Parietal lobe (tissue), 2 donors: ENCODE results near the gene CNPY2. TPM values are rescaled to one million over a fixed set of nuclear protein-coding genes. Genes with fewer than 3 reads are reported as not detected.

Source experiments
- small RNA-seq: library from RNA; depleted of rRNA; stranded (forward); fragments of <200 nt; gene quantifications from one replicate; pipeline ENCODE3, GENCODE V24; 2014; ENCODE audit warnings: low replicate concordance
- total RNA-seq: library from RNA; depleted of rRNA; stranded (reverse); fragments of >200 nt; gene quantifications from one replicate; pipeline ENCODE4 v1.2.3, GENCODE V29; 2014

CNPY2 gene
- total RNA-seq = 51.6 TPM

DNA sequence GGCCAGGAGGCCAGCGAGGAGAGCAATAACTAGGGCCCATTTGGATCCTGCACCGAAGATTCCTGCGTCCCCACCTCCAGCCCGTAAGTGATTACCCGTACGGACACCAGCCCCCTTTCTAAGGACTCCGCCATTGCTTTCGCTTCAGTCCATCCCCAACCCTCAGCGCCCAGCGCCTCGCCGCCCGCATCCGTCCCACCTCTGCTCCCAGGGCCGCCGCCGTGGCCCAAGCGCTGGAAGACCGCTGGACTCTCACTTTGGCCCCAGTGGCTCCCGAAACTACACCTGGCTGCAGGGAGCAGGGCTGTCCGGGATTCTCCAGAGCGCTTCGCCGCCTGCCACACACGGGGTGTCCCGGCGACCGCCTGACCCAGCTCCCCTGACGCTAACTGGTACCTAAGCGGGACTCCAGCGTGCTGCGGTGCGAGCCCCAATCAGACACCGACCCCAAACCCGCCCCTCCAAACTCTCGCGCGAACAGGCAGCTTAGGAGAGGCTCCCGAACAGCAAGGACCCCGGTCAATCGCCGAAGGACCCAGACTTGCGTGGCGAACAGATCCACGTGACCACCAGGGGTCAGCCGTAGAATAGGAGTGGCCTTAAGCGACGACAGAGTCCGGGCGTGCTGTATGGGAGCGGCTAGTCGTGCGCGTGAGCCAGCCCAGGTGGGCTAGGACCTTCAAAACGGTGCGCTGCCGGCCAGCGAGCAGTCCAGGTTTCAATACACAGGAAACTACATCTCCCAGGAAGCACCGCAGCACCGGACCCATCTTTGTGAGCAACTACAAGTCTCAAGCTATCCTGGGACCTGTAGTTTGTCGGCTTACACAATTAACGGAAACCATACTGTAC, at the start of gene CNPY2:
Gene CNPY2, minus strand, starts transcription at position 367 of the 852 bp plus-strand sequence. CDS start 771 bp downstream, outside the sequence.

DNA sequence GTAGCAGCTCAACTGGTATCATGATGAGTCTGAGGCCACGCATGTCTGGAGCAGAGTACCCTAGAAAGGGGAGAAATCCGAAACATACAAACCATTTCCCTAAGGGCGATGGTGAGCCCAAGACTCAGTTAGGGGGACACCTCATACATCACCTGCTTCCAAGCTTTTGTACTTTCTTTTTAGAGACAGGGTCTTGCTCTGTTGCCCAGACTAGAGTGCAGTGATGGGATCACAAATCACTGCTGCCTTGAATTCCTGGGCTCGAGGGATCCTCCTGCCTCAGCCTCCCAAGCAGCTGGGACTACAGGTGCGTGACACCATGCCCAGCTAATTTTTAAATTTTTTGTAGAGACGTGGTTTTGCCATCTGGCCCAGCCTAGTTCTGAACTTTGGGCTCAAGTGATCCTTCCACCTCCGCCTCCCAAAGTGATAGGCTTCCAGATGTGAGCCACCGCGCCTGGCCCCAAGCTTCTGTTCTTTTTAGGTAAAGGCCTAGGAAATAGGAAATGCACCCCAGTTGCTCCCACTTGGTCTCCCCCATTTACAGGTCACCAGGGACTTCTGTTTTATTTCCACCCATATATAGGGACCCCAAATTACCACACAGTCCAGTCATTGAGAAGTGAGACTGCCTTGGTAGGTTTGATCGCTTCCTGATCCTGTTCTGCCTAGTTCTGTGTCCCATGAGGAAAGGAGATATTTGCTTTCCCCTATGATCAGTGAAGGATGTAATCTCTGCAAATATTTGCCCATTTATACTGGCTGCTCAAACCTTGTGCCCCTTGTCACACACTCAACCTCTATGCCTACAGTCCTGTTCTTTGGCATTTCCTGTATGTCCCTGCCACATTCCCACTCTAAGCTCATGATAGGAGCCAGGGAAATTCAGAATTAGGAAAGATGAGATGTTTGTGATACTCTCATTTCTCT, 46.6 kb upstream of the CNPY2 start, which contains the start of gene APOF:
Gene APOF, minus strand, starts transcription at position 728 of the 930 bp plus-strand sequence. Its CDS starts 112 bp downstream, at position 616.

DNA sequence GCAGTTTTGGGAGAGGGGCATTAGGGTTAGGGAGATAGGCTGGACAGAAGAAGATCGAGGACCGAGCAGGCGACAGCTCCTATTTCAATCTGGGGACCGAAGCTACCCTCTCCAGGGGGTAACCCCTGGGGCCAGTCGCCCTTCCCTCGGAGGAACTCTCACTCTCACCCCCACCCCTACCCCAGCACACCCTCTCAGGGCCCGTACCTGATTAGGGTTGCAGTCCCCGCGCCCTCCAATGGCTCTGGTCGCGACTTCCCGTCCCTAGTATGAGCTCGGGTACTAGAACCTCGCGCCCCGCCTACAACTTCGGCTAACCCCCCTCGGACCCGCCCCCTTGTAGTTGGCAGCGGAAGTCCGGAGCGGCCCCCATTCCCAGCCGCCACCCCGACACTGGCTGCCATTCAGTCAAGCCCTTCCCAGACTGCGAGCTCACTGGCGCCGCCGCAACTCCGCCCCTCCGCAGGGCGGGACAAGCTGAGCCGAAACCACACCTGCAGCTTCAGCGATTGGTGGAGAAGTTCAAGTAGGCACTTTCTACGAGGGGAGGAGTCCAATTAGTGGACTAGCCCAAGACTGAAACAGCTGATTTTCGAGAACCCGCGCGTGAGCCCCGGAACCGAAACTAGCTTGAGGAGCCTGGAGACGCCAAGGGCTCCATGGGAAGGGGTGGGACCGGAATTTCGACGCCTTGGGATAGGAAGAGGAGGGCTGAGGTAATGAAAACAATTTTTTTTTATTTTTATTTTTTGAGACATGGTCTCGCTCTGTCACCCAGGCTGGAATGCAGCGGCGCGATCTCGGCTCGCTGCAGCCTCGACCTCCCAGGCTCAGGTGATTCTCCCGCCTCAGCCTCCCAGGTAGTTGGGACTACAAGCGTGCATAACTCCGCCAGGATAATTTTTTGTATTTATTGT, 44.3 kb upstream of the CNPY2 start, which contains the start of gene STAT2:
Gene STAT2, minus strand, starts transcription at position 257 of the 917 bp plus-strand sequence. CDS start 3,536 bp downstream, outside the sequence.

DNA sequence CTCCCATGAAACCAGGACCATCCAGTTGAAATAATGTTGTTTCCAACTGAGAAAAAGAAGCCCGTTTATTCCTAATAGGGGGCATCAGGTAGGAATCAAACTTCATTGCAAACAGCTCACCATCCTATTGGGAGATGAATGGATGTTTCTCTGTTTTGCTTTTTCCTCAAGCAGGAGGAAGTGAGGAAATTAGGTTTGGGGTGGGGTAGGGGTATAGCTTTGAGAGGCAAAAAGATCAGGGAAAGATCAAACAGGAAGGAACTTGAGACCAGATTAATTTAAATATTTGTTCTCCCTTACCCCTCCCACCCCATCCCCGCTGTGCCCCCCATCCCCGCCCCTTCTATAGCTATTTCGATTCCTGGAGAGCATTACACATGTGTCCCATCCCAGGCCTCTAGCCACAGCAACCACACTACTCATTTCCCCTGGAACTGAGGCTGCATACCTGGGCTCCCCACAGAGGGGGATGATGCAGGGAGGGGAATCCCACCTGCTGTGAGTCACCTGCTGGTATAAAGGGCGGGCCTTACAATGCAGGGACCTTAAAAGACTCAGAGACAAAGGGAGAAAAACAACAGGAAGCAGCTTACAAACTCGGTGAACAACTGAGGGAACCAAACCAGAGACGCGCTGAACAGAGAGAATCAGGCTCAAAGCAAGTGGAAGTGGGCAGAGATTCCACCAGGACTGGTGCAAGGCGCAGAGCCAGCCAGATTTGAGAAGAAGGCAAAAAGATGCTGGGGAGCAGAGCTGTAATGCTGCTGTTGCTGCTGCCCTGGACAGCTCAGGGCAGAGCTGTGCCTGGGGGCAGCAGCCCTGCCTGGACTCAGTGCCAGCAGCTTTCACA, 22.7 kb upstream of the CNPY2 start, which contains the start of gene IL23A:
Gene IL23A, plus strand, starts transcription at position 577 of the 850 bp plus-strand sequence. Its CDS starts 161 bp downstream, at position 738.

DNA sequence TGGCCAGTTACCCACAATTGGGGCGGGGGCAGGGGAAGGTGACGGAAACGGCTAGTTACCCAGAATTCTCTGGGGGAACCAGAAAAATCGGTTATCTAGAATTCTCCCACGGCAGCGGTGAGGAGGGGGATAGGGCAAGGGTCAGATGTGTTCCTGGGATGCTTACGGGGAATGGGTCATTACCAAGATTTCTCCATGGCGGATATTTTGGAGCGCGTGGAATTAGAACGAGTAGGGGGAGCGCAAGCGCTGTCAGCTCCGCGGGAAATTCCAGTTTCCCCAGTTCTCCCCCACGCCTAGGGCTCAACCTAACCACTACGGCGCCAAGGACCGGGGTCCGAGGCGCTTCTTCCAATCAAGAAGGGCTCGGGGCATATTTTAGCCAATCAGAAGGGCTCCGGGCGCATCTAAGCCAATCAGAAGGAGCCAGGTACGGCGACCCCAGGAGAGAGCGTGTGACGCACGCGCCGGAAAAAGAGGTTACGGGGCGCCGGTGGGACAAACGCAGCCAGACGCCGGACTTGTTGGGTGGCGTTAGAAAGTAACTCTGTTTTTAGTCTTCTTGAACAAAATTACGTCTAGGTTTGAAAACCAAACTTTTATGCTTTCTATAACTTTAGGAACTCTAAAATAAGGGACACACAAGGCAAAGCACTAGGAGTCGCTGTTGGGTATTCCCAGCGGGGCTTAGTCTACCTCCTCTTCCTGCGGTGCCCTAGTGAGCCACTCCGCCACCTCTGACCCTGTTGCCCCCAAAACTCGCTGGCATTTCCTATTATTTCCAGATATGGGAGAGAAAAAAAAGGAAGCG, 18.1 kb upstream of the CNPY2 start, which contains the start of gene PAN2:
Gene PAN2, minus strand, starts transcription at position 322 of the 811 bp plus-strand sequence. CDS start 906 bp downstream, outside the sequence.

DNA sequence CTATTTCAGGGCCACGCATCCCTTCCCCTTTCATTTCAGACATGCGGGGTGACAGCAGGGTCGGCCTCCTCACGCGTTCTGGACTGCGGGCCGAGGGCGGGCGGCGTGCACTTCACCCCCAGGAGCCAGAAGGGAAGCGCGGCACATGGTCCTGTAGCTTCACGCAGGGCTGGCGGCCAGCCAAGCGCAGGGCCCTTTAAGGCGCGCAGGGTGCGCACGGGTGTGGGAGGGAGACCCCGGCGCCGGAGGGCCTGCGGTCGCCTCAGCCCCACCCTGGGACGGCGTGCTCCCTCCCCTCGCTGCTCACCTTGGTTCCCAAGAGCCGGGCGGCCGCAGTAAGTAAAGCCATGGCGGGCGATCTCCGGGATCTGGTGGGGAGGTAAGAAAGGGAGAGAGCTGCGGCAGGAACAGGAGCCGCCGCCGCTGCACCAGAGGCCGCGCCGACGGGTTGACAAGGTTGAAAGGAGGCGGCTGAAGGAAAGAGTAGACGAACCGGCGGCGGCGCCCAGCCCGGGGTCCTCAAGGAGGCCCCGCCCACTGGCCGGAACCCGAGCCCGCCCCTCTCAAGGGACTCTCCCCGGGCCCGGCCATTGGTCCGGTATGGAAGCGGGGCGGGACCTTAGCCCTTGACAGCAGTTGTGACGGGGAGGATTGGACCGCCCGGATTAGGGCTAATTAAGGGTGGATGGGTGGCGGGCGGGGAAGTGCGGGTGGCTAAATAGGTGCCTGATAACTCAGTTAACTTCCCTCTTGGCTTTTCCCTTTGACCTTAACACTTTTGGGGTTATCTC, 15.7 kb downstream of the CNPY2 start, which contains the start of gene CS:
Gene CS, minus strand, starts transcription at position 478 of the 791 bp plus-strand sequence. Its CDS starts 129 bp downstream, at position 349.

DNA sequence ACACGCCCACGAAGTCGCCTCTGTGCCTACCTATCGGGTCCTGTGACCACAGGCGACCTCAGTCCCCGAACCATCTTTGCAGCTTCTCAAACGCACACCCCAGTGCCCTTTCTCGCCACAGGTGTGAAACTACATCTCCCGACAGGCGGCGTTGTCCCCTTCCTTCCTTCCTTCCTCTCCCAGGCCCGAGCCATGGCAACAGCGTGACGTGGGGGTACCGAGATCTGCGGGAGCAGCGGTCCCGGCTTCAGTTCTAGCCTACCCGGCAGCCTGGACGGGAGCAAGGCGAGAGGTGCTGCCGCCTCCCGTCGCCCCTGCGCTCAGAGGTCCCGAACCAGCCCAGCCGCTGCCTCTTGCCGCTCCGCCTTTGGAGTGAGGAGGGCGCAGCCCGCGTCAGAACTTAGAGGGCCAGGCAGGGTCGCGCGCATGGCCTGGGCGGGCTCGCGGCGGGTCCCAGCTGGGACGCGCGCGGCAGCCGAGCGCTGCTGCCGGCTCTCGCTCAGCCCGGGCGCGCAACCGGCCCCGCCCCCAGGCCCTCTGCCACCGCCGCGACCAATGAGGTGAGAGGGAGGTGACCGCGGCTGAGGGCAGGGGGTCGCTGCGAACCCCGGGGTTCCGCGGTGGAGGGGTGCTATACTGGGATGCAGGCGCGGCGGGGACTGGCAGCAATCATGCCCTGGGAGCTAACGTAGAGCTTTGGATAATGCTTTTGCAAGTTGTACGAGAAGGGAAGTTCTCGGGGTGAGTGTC, 48.9 kb downstream of the CNPY2 start, which contains the start of gene COQ10A:
Gene COQ10A, plus strand, starts transcription at position 250 of the 750 bp plus-strand sequence. Its CDS starts 177 bp downstream, at position 427.

Small RNA genes within 50 kb of the gene (small RNA-seq; reads per million reads assigned to genes)
- not detected for gene RNU7-40P

Other genes with a start within 250 kb of the CNPY2 start
- gene ERBB3, start 235.8 kb downstream of the CNPY2 start, total RNA-seq = 3.4 TPM
- 91.7 TPM for gene PA2G4, start 211.4 kb downstream of the CNPY2 start, total RNA-seq
- 1,201 TPM for gene RPL41, start 199.4 kb downstream of the CNPY2 start, total RNA-seq
- gene ZC3H10, start 197.7 kb downstream of the CNPY2 start, total RNA-seq = 12.8 TPM
- 24.4 TPM for gene ESYT1, start 187.7 kb downstream of the CNPY2 start, total RNA-seq
- gene MYL6B, start 163.4 kb downstream of the CNPY2 start, total RNA-seq = 91.1 TPM
- 311 TPM for gene MYL6, start 157.6 kb downstream of the CNPY2 start, total RNA-seq
- 149 TPM for gene SMARCC2, start 126.5 kb downstream of the CNPY2 start, total RNA-seq
- 77.9 TPM for gene RNF41, start 94.1 kb downstream of the CNPY2 start, total RNA-seq
- gene NABP2, start 91.6 kb downstream of the CNPY2 start, total RNA-seq = 18.5 TPM
- not detected for gene SLC39A5, start 85.9 kb downstream of the CNPY2 start, total RNA-seq
- 35.4 TPM for gene ANKRD52, start 57.6 kb downstream of the CNPY2 start, total RNA-seq
- 17.5 TPM for gene COQ10A, start 49.0 kb downstream of the CNPY2 start, total RNA-seq
- gene CS, start 15.7 kb downstream of the CNPY2 start, total RNA-seq = 149 TPM
- 54.8 TPM for gene PAN2, start 18.0 kb upstream of the CNPY2 start, total RNA-seq
- gene IL23A, start 22.9 kb upstream of the CNPY2 start, total RNA-seq = not detected
- gene STAT2, start 44.1 kb upstream of the CNPY2 start, total RNA-seq = 115 TPM
- not detected for gene APOF, start 46.9 kb upstream of the CNPY2 start, total RNA-seq
- gene TIMELESS, start 133.4 kb upstream of the CNPY2 start, total RNA-seq = 5.3 TPM
- gene MIP, start 138.7 kb upstream of the CNPY2 start, total RNA-seq = not detected
- 6.3 TPM for gene SPRYD4, start 152.6 kb upstream of the CNPY2 start, total RNA-seq
- gene GLS2, start 172.2 kb upstream of the CNPY2 start, total RNA-seq = 6.3 TPM
- 6.3 TPM for gene RBMS2, start 205.8 kb upstream of the CNPY2 start, total RNA-seq